Body of pancreas (tissue), 4 donors: ENCODE results near the gene LACTBL1. TPM values are rescaled to one million over a fixed set of nuclear protein-coding genes. Genes with fewer than 3 reads are reported as not detected.

Experiments
- ATAC-seq: fragments of 150-250 bp; one replicate; pipeline ENCODE4 v1.9.1; 2016
- DNase-seq, 4 donors: peaks; one replicate each; pipeline ENCODE4 v3.0.0-alpha.2; 2019
- H3K27ac ChIP-seq, 4 donors: fragments of 200-600 bp; sonication (generic); 1 replicate in 3 of 4; 2 replicates in 1 of 4; pipeline versions ENCODE4 v1.5.1 to v1.6.1; 2016 to 2019; ENCODE audit warnings: mild to moderate bottlenecking in 1 of 4, mixed read lengths in 1 of 4, moderate library complexity in 1 of 4
- H3K27me3 ChIP-seq, 2 donors: fragments of 200-600 bp; sonication (generic); one replicate each; pipeline ENCODE4 v1.6.0; 2016; ENCODE audit warnings: mild to moderate bottlenecking in 1 of 2
- H3K36me3 ChIP-seq, 2 donors: fragments of 200-600 bp; sonication (generic); replicated peaks in 1 of 2; 2 replicates each; pipeline ENCODE4 v1.5.1; 2016; ENCODE audit warnings: low read depth in 2 of 2; ENCODE audit not compliant: insufficient read depth in 1 of 2
- H3K4me1 ChIP-seq: fragments of 200-600 bp; sonication (generic); one replicate; pipeline ENCODE4 v1.6.0; 2016
- H3K4me3 ChIP-seq, 2 donors: fragments of 200-600 bp; sonication (generic); 1 replicate in 1 of 2; 2 replicates in 1 of 2; pipeline ENCODE4 v1.5.1; 2016 to 2019
- H3K9me3 ChIP-seq, 3 donors: fragments of 200-600 bp; sonication (generic); 1 replicate in 2 of 3; 2 replicates in 1 of 3; pipeline ENCODE4 v1.5.1; 2016
- CTCF ChIP-seq, 7 experiments: fragments of 450-650 bp in 4 of 7; fragments of 200-600 bp in 3 of 7; sonication (generic) in 3 of 7; IDR thresholded peaks; one replicate each; pipeline ENCODE4 v1.5.1; 2016 to 2019; ENCODE audit warnings: antibody characterized with exemption in 7 of 7
- POLR2A ChIP-seq, 3 donors: fragments of 450-650 bp; IDR thresholded peaks; one replicate each; pipeline ENCODE4 v1.6.1; 2016; ENCODE audit warnings: antibody characterized with exemption in 3 of 3, mild to moderate bottlenecking in 2 of 3
- WGBS, 2 donors: methylation state at CpG; one replicate each; pipeline ENCODE4 v1.1.5; 2017; 5-methylcytosine and 5-hydroxymethylcytosine counted together
- intact Hi-C: fragments of 100-400 bp; cut with DNase I; formaldehyde crosslinking; loops from one replicate; pipeline ENCODE4 v1.15.1; 2023
- total RNA-seq, 2 donors: library from RNA; depleted of rRNA; stranded (reverse); fragments of >200 nt; gene quantifications; one replicate each; pipeline ENCODE4 v1.1.0, GENCODE V29; 2016

Gene LACTBL1
- total RNA-seq, 2 donors from 2014 or later = not detected

DNA sequence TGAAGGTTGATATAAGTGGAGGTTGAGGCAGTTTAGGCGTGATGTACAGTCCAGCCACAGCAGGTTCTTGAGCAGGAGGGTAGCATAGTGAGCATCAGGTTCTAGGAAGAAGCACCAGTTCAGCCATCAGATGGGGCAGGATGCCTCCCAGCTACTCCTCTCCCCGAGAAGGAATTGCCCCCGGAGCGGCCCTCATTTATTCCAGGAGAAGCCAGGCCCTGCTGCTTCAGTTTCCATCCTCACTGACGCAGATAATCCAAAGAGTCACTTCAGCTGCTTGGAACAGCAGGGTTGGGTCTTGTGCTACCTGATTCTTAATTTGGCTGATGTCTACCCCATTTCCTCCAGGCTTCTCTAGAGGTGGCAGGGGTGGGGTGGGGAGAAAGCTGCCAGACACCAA is 54.7 kb downstream of the LACTBL1 start:
- Histone ChIP-seq H3K9me3 (no peaks in the 10 kb centered on the region), H3K27me3 (no peaks in the 10 kb centered on the region), H3K4me1 (no peaks in the 10 kb centered on the region), H3K36me3 (no peaks in the 10 kb centered on the region), H3K27ac (no peak overlapping the region), H3K4me3 (no peak overlapping the region)
- TF ChIP-seq POLR2A (IDR thresholded peaks at IDR 0.05) (no peak), CTCF (IDR thresholded peaks at IDR 0.05) (no peak)
- ATAC-seq = no peak
- no peak for DNase-seq
- intact Hi-C loops = no loop called here
- 71 to 96% methylated on average over 3 to 5 of the region's 5 CpGs for WGBS, 2 donors

GRCh38 chr1:22916471-22916820 is 56.2 kb downstream of the LACTBL1 start:
- Histone ChIP-seq H3K27me3 (no peaks in the 10 kb centered on the region), H3K27ac (no peak overlapping the region), H3K9me3 (no peaks in the 10 kb centered on the region), H3K36me3 (no peaks in the 10 kb centered on the region), H3K4me3 (no peak overlapping the region), H3K4me1 (no peaks in the 10 kb centered on the region)
- 77 to 85% methylated on average over 4 to 12 of the region's 12 CpGs for WGBS, 2 donors
- intact Hi-C loops = no loop called here
- ATAC-seq (no peak), DNase-seq (peak in 1 of 4 donors; percentile 5)
- TF ChIP-seq POLR2A (IDR thresholded peaks at IDR 0.05) = no peak
- TF ChIP-seq CTCF (IDR thresholded peaks at IDR 0.05) = no peak

DNA sequence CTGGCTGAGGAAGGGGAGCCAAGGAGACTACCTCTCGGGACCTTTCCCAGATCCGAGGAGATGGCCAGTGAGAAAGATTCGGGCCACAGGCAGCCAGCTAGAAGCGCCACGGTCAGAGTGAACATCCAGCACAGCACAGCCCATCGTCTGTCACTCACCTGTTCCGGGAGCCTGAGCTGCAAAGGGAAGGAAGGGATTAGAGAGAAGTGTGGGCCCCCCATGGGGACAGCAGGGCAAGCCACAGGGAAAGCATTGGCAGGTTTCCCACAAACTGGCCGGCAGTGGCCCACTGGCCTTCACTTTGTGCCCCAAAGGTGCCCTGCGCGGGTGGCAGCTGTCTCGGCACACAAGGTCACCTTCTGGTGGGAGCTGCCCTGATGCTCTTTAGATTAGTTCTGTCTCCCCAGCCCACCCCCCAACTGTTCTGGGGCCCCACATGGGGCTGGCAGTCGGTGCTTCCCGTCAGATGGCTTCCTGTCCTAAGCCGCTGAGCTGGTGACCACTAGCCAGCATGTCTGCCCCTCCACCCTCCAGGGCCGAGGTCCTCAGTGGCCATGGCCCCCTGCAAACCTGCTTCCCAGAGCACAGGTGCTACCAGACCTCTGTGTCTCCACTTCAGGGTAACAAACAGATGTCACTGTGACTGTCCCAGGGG is 56.7 kb downstream of the LACTBL1 start:
- Histone ChIP-seq H3K4me3 (no peak overlapping the region), H3K27ac (no peak overlapping the region), H3K36me3 (no peaks in the 10 kb centered on the region), H3K4me1 (no peaks in the 10 kb centered on the region), H3K27me3 (no peaks in the 10 kb centered on the region), H3K9me3 (no peaks in the 10 kb centered on the region)
- intact Hi-C loops = no loop called here
- no peak for ATAC-seq
- DNase-seq = no peak
- WGBS, 2 donors = 58 to 66% methylated on average over 9 to 15 of the region's 15 CpGs
- TF ChIP-seq CTCF (IDR thresholded peaks at IDR 0.05) = no peak
- TF ChIP-seq POLR2A (IDR thresholded peaks at IDR 0.05) = no peak

DNA sequence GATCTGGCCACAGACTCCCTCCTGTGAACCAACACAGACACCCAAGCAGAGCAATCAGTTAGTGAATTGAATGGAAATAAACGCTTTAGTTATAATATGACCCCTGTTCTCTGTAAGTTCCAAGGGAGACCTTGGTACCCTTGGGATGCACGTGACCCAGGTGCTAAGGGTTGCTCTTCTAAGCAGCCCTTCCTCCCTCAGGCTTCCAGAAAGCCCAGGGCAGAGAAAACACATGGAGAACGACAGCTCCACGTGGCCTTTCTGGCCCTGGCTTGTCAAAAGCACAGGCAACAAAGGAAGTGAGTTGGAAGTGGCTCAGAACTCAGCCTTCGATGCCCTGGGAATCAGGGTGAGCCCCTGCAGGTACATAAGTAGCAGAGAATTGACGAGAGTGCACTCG is 57.4 kb downstream of the LACTBL1 start:
- no peak for ATAC-seq
- intact Hi-C loops = no loop called here
- no peak for DNase-seq
- H3K27me3 ChIP-seq = no peaks in the 10 kb centered on the region
- H3K27ac ChIP-seq = no peak overlapping the region
- H3K4me1 ChIP-seq = no peaks in the 10 kb centered on the region
- no peak for TF ChIP-seq CTCF (IDR thresholded peaks at IDR 0.05)
- no peak for TF ChIP-seq POLR2A (IDR thresholded peaks at IDR 0.05)
- no peaks in the 10 kb centered on the region for H3K36me3 ChIP-seq
- no peak overlapping the region for H3K4me3 ChIP-seq
- WGBS, 2 donors = 53 to 73% methylated on average over 7 of the region's 7 CpGs
- H3K9me3 ChIP-seq = no peaks in the 10 kb centered on the region

GRCh38 chr1:22914633-22915217 is 57.9 kb downstream of the LACTBL1 start:
- 82 to 85% methylated on average over 8 of the region's 8 CpGs for WGBS, 2 donors
- H3K4me3 ChIP-seq = no peak overlapping the region
- no peak for ATAC-seq
- H3K27me3 ChIP-seq = no peaks in the 10 kb centered on the region
- intact Hi-C loops = no loop called here
- no peaks in the 10 kb centered on the region for H3K36me3 ChIP-seq
- H3K9me3 ChIP-seq = no peaks in the 10 kb centered on the region
- DNase-seq = no peak
- no peaks in the 10 kb centered on the region for H3K4me1 ChIP-seq
- no peak for TF ChIP-seq POLR2A (IDR thresholded peaks at IDR 0.05)
- TF ChIP-seq CTCF (IDR thresholded peaks at IDR 0.05) = no peak
- H3K27ac ChIP-seq = no peak overlapping the region
